OCI-LY3 (cell line): ENCODE results near the gene KDR.

ENCODE experiments used
- CTCF ChIP-seq: fragments of 200-600, 300-600 bp; sonication (generic); IDR thresholded peaks from 2 replicates; pipeline ENCODE4 v1.5.1; 2014; ENCODE audit warnings: antibody characterized with exemption, low read length, low read depth
- EZH2phosphoT487 ChIP-seq: fragments of 200-600 bp; shearing (Covaris generic); IDR thresholded peaks from 2 replicates; pipeline ENCODE4 v1.6.1; 2018; ENCODE audit warnings: antibody characterized with exemption, mixed run types, low read depth

- TF ChIP-seq CTCF: no peak
- TF ChIP-seq EZH2phosphoT487: no peak
These were observed 7.0 kb downstream of the KDR start for GRCh38 chr4:55118397-55118796.
